IPS-11a (cell line): ENCODE data around the gene R3HCC1L.
"Not testable (repeated sequence)": the region's sequence is repeated elsewhere in the genome, so short reads cannot be mapped to it uniquely, and the experiment has no call there.

Source experiments
- H3K4me3 ChIP-seq: one replicate; pipeline ENCODE4 v1.5.1; 2013; ENCODE audit warnings: low read depth, low read length, control low read depth

R3HCC1L gene

DNA sequence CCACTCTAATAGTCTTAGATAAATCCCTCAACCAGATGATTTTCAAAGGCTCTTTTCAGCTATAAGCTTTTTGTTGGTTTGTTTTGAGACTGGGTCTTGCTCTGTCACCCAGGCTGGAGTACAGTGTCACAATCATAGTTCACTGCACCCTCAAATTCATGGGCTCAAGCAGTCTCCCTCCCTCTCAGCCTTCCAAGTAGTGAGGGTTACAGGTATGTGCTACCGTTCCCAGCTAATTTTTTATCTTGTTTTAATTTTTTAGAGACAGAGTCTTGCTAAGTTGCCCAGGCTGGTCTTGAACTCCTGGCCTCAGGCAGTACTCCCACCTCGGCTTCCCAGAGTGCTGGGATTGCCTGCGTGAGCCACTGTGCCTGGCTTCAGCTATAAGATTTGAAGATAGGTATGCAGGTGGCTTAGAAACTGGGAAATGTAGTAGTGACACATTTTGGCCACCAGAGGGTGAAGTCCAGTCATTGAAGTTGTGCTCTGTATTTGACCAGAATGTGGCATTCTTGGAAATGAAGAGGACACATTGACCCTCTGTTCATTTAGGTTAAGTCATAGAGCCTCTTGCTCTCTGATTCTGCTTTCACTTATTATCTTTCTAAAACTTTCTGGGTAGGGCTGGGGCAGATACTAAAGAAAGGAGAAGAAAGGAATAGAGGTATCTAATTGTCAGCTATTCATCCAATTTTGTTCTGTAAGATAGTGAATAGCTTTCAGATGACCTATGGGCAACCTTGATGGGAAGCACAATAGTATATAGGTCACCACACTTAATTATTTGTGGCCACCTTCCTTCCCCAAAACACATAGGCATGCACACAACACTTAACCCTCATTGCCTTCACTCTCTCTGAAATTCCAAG, 36.0 kb downstream of the R3HCC1L start:
- no peak overlapping the region for H3K4me3 ChIP-seq

DNA sequence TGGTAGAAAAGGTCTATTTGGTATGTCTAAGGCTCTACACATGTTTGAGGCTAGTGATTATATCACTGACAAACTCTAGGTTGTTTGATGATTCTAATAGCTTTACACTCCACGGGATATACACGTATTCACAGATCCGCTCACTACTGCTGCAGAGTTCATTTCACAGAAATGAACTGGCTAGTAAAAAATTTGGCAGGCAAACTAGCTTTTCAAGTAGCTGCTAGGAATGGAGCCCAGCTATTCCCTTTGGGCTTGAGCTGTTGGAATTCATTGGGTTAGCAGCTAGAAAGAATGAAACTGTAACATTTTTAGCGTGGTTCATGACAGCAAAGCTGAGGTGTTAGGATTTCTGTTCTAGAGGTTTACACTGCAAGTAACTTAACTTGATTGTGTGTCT, 37.6 kb downstream of the R3HCC1L start:
- no peak overlapping the region for H3K4me3 ChIP-seq

GRCh38 chr10:98172495-98172894, 38.0 kb downstream of the R3HCC1L start:
- no peak overlapping the region for H3K4me3 ChIP-seq

GRCh38 chr10:98173260-98173659, 38.8 kb downstream of the R3HCC1L start:
- H3K4me3 ChIP-seq, result no peak overlapping the region

- H3K4me3 ChIP-seq, result not testable (repeated sequence)
Observed at GRCh38 chr10:98182351-98182915, 48.0 kb downstream of the R3HCC1L start.

DNA sequence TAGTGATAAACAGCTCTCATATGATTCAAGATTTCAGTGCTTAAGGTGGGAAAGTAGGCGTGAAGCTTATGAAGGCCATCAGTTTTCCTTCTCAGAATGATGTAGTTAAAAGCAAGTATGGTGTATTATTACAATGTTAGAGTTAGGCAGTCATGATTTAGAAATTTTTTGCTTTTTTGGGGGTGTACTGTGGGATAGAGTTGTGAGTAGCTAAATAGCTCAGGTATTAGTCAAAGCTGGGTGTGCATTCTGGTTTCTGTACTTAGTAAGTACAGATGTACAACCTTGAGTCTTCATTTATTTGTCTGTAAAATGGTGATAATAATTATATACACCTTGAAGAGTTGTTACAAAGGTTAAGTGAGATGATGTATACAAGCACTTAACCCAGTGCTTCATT, 52.2 kb downstream of the R3HCC1L start:
- H3K4me3 ChIP-seq, result no peak overlapping the region

- H3K4me3 ChIP-seq, result not testable (repeated sequence)
Observed at GRCh38 chr10:98190773-98191172, 56.3 kb downstream of the R3HCC1L start.

GRCh38 chr10:98193037-98193436, 58.6 kb downstream of the R3HCC1L start:
- no peak overlapping the region for H3K4me3 ChIP-seq

DNA sequence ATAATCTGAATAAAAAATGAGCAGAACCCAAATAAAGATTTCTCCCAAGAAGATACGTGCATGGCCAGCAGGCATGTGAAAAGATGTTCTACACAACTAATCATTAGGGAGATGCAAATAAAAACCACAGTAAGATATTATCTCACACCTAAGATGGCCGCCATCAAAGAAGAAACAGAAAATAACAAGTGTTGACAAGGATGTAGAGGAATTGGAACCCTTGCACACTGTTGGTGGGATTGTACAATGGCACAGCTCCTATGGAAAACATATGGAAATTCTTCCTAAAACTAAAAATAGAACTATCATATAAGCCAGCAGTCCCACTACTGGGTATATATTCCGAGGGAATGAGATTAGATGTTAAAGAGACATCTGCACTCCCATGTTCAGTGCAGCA, 60.2 kb downstream of the R3HCC1L start:
- no peak overlapping the region for H3K4me3 ChIP-seq

DNA sequence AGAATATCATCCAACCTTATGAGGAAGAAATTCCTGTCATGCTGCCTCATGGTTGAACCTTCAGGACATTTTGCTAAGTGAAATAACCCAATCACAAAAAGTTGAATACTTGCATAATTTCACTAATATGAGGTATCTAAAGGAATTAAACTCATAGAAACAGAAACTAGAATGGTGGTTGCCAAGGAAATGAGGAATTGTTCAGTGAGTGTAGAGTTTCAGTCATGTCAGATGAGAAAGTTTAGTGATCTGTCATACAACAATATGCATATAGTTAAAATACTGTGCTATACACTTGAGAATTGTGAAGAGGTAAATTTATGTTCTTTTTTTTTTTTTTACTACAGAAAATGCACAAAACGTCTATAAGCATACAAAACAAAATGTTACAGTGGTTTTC, 60.7 kb downstream of the R3HCC1L start:
- no peak overlapping the region for H3K4me3 ChIP-seq

DNA sequence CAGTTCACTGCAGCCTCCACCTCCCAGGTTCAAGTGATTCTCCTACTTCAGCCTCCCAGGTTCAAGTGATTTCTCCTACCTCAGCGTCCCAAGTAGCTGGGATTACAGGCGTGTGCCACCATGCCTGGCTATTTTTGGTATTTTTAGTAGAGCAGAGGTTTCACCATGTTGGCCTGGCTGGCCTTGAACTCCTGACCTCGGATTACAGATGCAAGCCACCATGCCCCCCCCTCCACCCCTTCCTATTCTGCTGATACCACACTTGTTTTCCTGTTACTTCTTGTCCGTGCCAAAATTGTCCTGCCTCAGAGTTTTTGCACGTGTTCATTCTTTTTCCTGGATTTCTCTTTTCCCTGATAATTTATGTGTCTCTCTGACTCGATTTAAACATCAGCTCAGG, 62.5 kb downstream of the R3HCC1L start:
- no peak overlapping the region for H3K4me3 ChIP-seq

GRCh38 chr10:98201760-98202159, 67.3 kb downstream of the R3HCC1L start:
- H3K4me3 ChIP-seq, result no peak overlapping the region

- no peak overlapping the region for H3K4me3 ChIP-seq
Observed at GRCh38 chr10:98202378-98202777, 67.9 kb downstream of the R3HCC1L start.

DNA sequence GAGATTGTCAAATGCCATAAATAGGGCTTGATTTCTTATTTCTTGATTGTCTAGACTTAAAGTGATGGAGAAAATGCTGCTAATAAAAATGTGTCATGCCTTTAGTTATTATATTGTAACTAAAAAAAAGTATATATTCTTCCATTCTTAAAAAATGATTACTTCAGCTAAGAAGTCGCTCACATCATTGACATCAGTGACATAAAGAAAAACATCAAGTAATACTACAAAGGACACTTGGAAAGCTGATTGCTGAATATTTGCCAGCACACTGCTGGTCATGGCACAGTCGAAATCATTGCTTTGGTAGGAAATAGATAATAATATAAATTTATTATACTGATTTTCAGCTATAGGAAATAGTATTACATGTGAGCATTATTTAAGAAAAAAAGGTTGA, 70.9 kb downstream of the R3HCC1L start:
- no peak overlapping the region for H3K4me3 ChIP-seq

DNA sequence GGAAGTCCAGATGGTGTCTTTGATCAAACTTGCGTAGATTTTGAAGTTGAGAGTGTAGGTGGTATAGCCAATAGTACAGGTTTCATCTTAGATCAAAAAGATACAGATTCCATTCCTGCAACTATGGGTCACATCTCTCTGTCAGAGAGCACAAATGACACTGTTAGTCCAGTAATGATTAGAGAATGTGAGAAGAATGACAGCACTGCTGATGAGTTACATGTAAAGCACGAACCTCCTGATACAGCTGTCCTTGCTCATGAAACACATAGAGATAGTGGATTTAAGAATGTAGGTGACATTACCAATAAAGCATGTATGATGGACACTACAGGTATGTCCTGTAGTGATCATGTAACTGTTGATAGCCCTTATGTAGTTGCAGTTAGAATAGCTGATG, 74.5 kb downstream of the R3HCC1L start:
- no peak overlapping the region for H3K4me3 ChIP-seq

- no peak overlapping the region for H3K4me3 ChIP-seq
Observed at GRCh38 chr10:98209441-98209840, 75.0 kb downstream of the R3HCC1L start.

- no peak overlapping the region for H3K4me3 ChIP-seq
Observed at GRCh38 chr10:98212196-98212595, 77.7 kb downstream of the R3HCC1L start.

GRCh38 chr10:98213740-98214139, 79.3 kb downstream of the R3HCC1L start:
- H3K4me3 ChIP-seq, result no peak overlapping the region

GRCh38 chr10:98215373-98215772, 80.9 kb downstream of the R3HCC1L start:
- H3K4me3 ChIP-seq, result no peak overlapping the region

GRCh38 chr10:98217801-98218200, 83.3 kb downstream of the R3HCC1L start:
- H3K4me3 ChIP-seq, result no peak overlapping the region

DNA sequence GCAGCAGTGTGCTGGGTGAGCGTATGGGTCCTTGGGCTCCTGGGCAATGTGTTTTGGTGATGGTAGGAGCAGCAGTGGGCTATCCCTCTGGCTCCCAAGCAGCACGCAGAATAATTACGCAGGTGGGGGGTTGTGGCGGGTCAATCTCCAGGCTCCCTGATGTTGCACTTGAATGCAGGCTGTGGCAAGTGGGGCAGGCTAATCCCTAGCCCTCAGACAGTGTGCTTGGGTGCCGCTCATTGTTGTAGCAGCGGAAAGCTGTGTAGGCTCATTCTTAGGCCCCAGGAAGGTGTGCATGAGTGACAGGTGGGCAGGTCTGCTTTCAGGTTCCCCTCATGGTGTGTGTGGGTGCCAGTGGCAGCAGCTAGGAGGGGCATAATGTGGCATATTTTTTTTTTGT, 89.4 kb downstream of the R3HCC1L start:
- no peak overlapping the region for H3K4me3 ChIP-seq

DNA sequence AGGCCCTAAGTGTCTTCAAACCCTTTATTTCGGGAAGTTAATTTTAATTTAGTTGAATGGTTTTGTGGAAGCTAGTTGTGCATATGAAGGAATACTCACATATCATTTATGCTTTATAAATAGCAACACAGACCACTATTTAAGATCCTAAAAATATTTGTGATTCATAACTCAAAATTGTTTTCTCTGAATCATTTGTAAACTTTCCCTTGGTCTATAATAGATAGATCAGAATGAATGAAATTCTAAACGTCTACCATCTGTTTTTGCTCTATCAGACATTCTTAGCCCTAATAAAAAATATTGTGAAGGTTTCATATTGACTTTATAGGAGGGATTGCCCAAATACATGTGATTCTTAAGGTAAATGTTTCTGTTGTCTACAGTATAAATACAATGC, 90.1 kb downstream of the R3HCC1L start:
- no peak overlapping the region for H3K4me3 ChIP-seq

DNA sequence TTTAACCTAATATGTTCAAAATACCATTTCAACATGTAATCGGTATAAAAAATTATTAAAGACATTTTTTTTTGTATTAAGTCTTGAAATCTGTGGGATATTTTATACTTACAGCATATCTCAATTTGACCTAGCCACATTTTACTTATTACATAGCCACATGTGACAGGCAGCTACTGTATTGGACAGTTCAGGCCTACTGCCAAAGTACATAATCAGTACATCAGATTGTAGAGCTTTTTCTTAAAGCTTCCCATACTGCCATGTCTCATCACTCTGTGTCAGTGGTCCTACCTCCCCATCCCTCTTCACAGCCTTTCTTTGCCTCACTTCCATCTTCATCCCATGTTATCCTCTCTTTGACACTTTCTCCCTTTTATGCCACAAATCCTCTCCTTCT, 90.5 kb downstream of the R3HCC1L start:
- no peak overlapping the region for H3K4me3 ChIP-seq
